Ascending aorta (tissue), 2 donors: ENCODE results near the gene ECHS1. TPM values are rescaled to one million over a fixed set of nuclear protein-coding genes. Genes with fewer than 3 reads are reported as not detected.
A peak's percentile ranks its signal among the peaks of the same experiment; 100 is the strongest.
"Not testable (repeated sequence)": the region's sequence is repeated elsewhere in the genome, so short reads cannot be mapped to it uniquely, and the experiment has no call there.

Experiments used
- DNase-seq, 2 donors: peaks; one replicate each; pipeline ENCODE4 v3.0.0-alpha.2; 2019; ENCODE audit warnings: low spot score in 2 of 2
- H3K27ac ChIP-seq, 2 donors: fragments of 200-600 bp; sonication (generic); one replicate each; pipeline ENCODE4 v1.5.1; 2016 to 2017; ENCODE audit warnings: mild to moderate bottlenecking in 1 of 2
- H3K27me3 ChIP-seq: fragments of 200-600 bp; sonication (generic); one replicate; pipeline ENCODE4 v1.5.1; 2017
- H3K36me3 ChIP-seq, 2 donors: fragments of 200-600 bp; sonication (generic); one replicate each; pipeline ENCODE4 v1.5.1; 2016
- H3K4me1 ChIP-seq, 2 donors: fragments of 200-600 bp; sonication (generic); one replicate each; pipeline ENCODE4 v1.5.1; 2016 to 2017; ENCODE audit warnings: mild to moderate bottlenecking in 1 of 2
- H3K4me3 ChIP-seq, 2 donors: fragments of 200-600 bp; sonication (generic); one replicate each; pipeline ENCODE4 v1.5.1; 2016 to 2017; ENCODE audit warnings: mild to moderate bottlenecking in 1 of 2
- H3K9me3 ChIP-seq, 2 donors: fragments of 200-600 bp; sonication (generic); one replicate each; pipeline ENCODE4 v1.5.1; 2016
- CTCF ChIP-seq, 3 experiments: fragments of 200-600 bp in 2 of 3; fragments of 450-650 bp in 1 of 3; sonication (generic) in 2 of 3; IDR thresholded peaks; one replicate each; pipeline ENCODE4 v1.5.1; 2016 to 2019; ENCODE audit warnings: antibody characterized with exemption in 3 of 3, mild to moderate bottlenecking in 1 of 3, moderate library complexity in 1 of 3
- intact Hi-C: fragments of 100-400 bp; cut with DNase I; formaldehyde crosslinking; loops from one replicate; pipeline ENCODE4 v1.15.1; 2023
- total RNA-seq: library from RNA; depleted of rRNA; stranded (reverse); fragments of >200 nt; gene quantifications from one replicate; pipeline ENCODE4 v1.1.0, GENCODE V29; 2016

ECHS1 gene
- total RNA-seq, 1 donor from 2014 or later: 68.0 TPM

- Histone ChIP-seq H3K27ac (peak within 1 kb of the TSS; percentile 61 to 82), H3K4me1 (peaks cover 4 to 10% of the 10 kb centered on the region in 2 donors), H3K9me3 (no peaks in the 10 kb centered on the region), H3K36me3 (no peaks in the 10 kb centered on the region), H3K4me3 (peak within 1 kb of the TSS; percentile 87 to 98), H3K27me3 (no peaks in the 10 kb centered on the region)
- no peak for TF ChIP-seq CTCF (IDR thresholded peaks at IDR 0.05)
- DNase-seq: peak in 1 of 2 donors; percentile 80
- intact Hi-C loops: loop anchor here (1.0 to 10.0 kb wide), 5 partner anchors 15 to 1477 kb away; partner anchors contain the start of genes LRRC27, MTG1, PPP2R2D and STK32C
Observed at GRCh38 chr10:133379152-133379800, 6.1 kb upstream of the ECHS1 start, which contains the start of gene PAOX. Gene PAOX (plus strand): TSS chr10:133379262. CDS start chr10:133379317, 55 bp downstream.

DNA sequence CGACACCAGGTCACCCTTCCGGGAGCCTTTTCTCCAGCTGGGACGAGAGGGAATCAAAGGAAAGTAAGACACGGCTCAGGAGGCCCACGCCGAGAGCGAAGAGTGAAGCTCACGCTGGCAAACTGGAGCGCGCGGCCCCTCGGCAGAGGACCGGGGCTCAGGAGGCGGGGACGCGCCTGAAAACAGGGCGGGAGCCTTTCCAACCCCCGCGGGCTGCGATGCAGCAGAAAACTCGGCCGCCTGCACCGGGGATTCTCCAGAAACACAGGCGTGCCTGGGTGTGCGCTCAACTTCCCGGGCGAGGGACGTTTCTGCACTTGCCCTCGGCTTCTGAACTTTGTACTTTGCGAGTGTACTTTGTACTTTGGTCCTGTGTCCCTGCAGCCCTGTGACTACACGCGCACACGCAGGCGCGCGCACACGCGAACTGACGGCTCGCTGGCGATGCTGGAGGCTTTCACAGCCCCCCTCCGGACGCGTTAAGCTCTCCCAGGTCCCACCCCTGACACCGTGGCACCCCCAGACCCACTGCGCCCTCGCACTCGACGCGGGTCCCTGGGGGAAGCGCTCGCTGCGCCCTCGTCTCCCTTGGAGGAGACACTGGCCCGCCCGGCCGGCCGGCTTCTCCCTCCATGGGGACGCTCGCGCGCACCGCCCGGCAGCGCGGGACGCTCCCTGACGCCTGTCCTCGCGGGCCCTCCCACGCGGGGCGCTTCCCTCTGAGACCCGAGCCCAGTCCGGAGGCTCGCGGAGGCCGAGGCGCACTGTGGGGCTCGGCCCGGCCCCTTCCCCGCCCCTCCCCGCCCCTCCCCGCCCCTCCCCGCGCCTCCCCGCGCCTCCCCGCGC lies 5.3 kb upstream of the ECHS1 start:
- no peak for TF ChIP-seq CTCF (IDR thresholded peaks at IDR 0.05)
- intact Hi-C loops: loop anchor here (1.0 to 10.0 kb wide), 5 partner anchors 16 to 1476 kb away; partner anchors contain the start of genes LRRC27, MTG1, PPP2R2D and STK32C
- Histone ChIP-seq H3K27me3 (no peaks in the 10 kb centered on the region), H3K36me3 (no peaks in the 10 kb centered on the region), H3K9me3 (no peaks in the 10 kb centered on the region), H3K4me3 (peak overlapping the region; percentile 87 to 98), H3K27ac (peak overlapping the region; percentile 61 to 82), H3K4me1 (peaks cover 4 to 13% of the 10 kb centered on the region in 2 donors)
- peak in 1 of 2 donors; percentile 79 for DNase-seq

DNA sequence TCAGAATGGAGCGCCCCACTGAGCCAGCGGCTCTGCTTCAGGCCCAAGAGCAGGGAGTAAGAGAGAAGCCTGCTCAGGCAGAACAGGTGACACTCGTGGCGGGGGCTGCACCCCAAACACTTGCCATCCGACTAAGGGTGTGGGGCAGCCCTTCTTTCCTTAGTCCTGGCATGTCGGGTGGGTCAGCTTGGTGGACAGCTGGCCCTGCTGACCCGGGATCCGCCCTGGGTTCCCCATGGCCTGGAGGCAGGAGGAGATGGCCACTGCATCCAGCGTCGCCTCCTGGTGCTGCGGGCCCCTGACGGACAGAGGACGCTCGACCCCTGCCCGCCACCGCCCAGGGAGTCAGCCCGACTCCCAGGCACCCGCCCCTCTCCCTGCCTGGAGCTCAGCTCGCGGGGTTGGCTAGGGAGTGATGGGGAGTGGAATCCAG lies 4.7 kb upstream of the ECHS1 start:
- H3K9me3 ChIP-seq: no peaks in the 10 kb centered on the region
- H3K27me3 ChIP-seq: no peaks in the 10 kb centered on the region
- intact Hi-C loops: loop anchor here (2.0 to 10.0 kb wide), 4 partner anchors 116 to 1476 kb away; partner anchors contain the start of genes LRRC27, PPP2R2D and STK32C
- H3K36me3 ChIP-seq: no peaks in the 10 kb centered on the region
- no peak for DNase-seq
- H3K27ac ChIP-seq: peak overlapping the region; percentile 61 to 82
- no peak for TF ChIP-seq CTCF (IDR thresholded peaks at IDR 0.05)
- H3K4me3 ChIP-seq: peak overlapping the region; percentile 87 to 98
- peaks cover 4 to 13% of the 10 kb centered on the region in 2 donors for H3K4me1 ChIP-seq

- intact Hi-C loops: loop anchor here (5.0 to 10.0 kb wide), 3 partner anchors 115 to 1475 kb away; partner anchors contain the start of genes PPP2R2D and STK32C
- no peaks in the 10 kb centered on the region for H3K36me3 ChIP-seq
- peak overlapping the region in 1 of 2 donors; percentile 61 for H3K27ac ChIP-seq
- H3K4me3 ChIP-seq: no peak overlapping the region
- H3K27me3 ChIP-seq: no peaks in the 10 kb centered on the region
- H3K9me3 ChIP-seq: no peaks in the 10 kb centered on the region
- no peak for TF ChIP-seq CTCF (IDR thresholded peaks at IDR 0.05)
- DNase-seq: no peak
- peaks cover 4 to 18% of the 10 kb centered on the region in 2 donors for H3K4me1 ChIP-seq
Observed at GRCh38 chr10:133377025-133377817, 4.1 kb upstream of the ECHS1 start.

DNA sequence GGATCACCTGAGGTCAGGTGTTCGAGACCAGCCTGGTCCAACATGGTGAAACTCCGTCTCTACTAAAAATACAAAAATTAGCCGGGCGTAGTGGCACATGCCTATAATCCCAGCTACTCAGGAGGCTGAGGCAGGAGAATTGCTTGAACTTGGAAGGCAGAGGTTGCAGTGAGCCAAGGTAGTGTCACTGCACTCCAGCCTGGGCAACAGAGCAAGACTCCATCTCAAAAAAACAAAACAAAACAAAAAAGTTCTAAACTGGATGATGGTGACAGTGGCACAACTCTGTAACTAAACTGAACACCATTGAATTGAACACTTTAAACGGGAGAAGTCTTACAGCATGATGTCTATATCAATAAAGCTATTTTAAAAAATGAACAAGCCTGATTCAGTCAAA lies 3.0 kb upstream of the ECHS1 start:
- intact Hi-C loops: loop anchor here (5.0 to 10.0 kb wide), 3 partner anchors 114 to 1474 kb away; partner anchors contain the start of genes PPP2R2D and STK32C
- not testable (repeated sequence) for DNase-seq, H3K36me3 ChIP-seq, H3K4me3 ChIP-seq, H3K27ac ChIP-seq, H3K9me3 ChIP-seq, H3K27me3 ChIP-seq
- H3K4me1 ChIP-seq: peaks cover 4 to 18% of the 10 kb centered on the region in 2 donors
